ENCODE results near the gene TRIAP1. TPM values are rescaled to one million over a fixed set of nuclear protein-coding genes. Genes with fewer than 3 reads are reported as not detected.

The TRIAP1 gene
- total RNA-seq, 4 donors from 2014 or later: 11.3 to 21.6 (median 16.2) TPM

DNA sequence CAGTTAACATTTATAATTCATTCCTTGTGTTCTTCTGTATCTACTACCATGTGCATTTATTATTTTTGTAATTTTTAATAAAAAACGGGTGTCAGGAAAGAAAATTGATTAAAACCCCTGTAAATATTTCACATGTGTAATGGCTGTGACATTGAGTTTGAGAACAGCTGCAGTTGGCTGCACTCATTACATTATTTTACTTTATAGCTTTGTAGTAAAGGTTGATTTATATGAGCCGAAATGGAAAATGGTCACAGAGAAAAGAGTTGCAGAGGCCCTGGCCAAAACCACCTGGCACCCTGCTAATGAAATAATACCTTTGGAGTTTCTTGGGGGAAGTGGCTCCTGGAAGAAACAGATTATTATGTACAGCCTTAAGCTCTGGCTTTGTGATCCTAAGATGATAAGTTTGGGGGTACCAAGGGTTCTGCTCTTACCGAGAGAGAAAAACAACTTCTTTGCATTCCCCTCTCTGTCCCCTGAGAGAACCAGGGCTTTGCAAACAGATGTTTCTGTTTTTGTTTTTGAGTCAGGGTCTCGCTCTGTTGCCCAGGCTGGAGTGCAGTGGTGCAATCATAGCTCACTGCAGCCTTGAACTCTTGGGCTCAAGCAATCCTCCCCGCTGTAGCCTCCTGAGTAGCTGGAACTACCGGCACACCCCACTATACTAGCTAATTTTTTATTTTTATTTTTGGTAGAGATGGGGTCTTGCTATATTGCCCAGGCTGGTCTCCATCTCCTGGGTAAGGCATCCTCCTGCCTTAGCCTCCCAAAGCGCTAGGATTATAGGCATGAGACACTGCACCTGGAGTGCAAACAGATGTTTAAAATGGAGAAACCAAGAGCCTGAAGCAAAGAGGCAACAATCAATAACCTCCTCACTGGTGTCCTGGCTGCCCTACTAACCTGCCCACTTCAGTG is 40.0 kb upstream of the TRIAP1 start:
- TF ChIP-seq CTCF (IDR thresholded peaks at IDR 0.05): no peak
- ATAC-seq (ENCODE audit: low FRiP score) (no peak), DNase-seq (ENCODE audit: low spot score) (no peak)

- no peak for TF ChIP-seq CTCF (IDR thresholded peaks at IDR 0.05)
- DNase-seq (ENCODE audit: low spot score) (no peak), ATAC-seq (ENCODE audit: low FRiP score) (no peak)
Measured at GRCh38 chr12:120483621-120484020, 37.4 kb upstream of the TRIAP1 start.

GRCh38 chr12:120481022-120481767 is 35.0 kb upstream of the TRIAP1 start:
- no peak for TF ChIP-seq CTCF (IDR thresholded peaks at IDR 0.05)
- DNase-seq (ENCODE audit: low spot score): no peak
- ATAC-seq (ENCODE audit: low FRiP score): no peak

GRCh38 chr12:120480211-120480610 is 34.0 kb upstream of the TRIAP1 start:
- DNase-seq (ENCODE audit: low spot score) (no peak), ATAC-seq (ENCODE audit: low FRiP score) (no peak)
- TF ChIP-seq CTCF (IDR thresholded peaks at IDR 0.05): no peak

- ATAC-seq (ENCODE audit: low FRiP score) (no peak), DNase-seq (ENCODE audit: low spot score) (no peak)
- TF ChIP-seq CTCF (IDR thresholded peaks at IDR 0.05): no peak
Measured at GRCh38 chr12:120479458-120479857, 33.3 kb upstream of the TRIAP1 start.

DNA sequence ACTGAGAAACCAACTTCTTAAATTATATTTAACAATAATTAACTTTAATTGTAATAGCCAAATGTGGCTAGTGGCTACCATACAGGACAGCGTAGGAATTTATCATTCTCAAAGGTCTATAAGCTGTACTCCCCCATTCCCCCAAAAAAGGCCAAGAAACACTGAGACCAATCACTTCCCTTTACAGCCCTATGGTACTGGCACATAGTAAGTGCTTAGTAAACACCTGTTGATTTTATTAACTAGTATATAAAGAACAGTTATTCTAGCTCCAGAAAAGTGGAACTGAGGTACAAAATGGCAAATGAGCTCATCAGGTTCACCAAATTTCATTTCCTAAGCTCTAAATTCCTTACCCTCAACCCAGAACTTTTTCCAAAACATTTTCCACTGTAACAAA is 29.5 kb upstream of the TRIAP1 start:
- TF ChIP-seq CTCF (IDR thresholded peaks at IDR 0.05): no peak
- DNase-seq (ENCODE audit: low spot score) (no peak), ATAC-seq (ENCODE audit: low FRiP score) (no peak)
